Panc1 (cell line): ENCODE data around the gene CAMSAP2. TPM values are rescaled to one million over a fixed set of nuclear protein-coding genes. Genes with fewer than 3 reads are reported as not detected.

ENCODE experiments used
- ATAC-seq: fragments of 200-7000 bp; cut with Tn5 transposase; 2 replicates; pipeline ENCODE4 v1.9.1; 2020; ENCODE audit warnings: mild to moderate bottlenecking, moderate library complexity
- BruUV-seq: library from RNA; stranded (reverse); fragments of 400-500 nt; replicated peaks from 2 replicates; lab custom pipeline; 2021; lab: Mats Ljungman, UMichigan
- CTCF ChIA-PET: fragments of 300-600 bp; sonication (Branson Sonifier 250); formaldehyde crosslinking; loops from one replicate; lab custom pipeline; 2022; ENCODE audit warnings: antibody characterized with exemption; lab: Charles Lee
- POLR2A ChIA-PET: fragments of 300-600 bp; sonication (Branson Sonifier 250); formaldehyde crosslinking; loops from one replicate; lab custom pipeline; 2022; ENCODE audit warnings: antibody characterized with exemption; lab: Charles Lee
- DNase-seq: peaks from one replicate; pipeline ENCODE4 v3.0.0-alpha.2; 2010; ENCODE audit warnings: low read depth, low spot score
- H3K27ac ChIP-seq: 2 replicates; pipeline ENCODE4 v1.5.1; 2011; ENCODE audit warnings: mild to moderate bottlenecking, low read length, inconsistent platforms
- H3K27me3 ChIP-seq: fragments of 200-500 bp; sonication (Bioruptor generic); 2 replicates; pipeline ENCODE4 v1.6.0; 2014; ENCODE audit warnings: low read length, inconsistent platforms; ENCODE audit not compliant: control insufficient read depth, insufficient read depth
- H3K36me3 ChIP-seq: fragments of 200-500 bp; sonication (Bioruptor generic); 2 replicates; pipeline ENCODE4 v1.5.1; 2014; ENCODE audit warnings: inconsistent platforms, mild to moderate bottlenecking, low read length, moderate library complexity; ENCODE audit not compliant: control insufficient read depth, insufficient read depth
- H3K4me1 ChIP-seq: 2 replicates; pipeline ENCODE4 v1.5.1; 2011; ENCODE audit warnings: inconsistent platforms, mild to moderate bottlenecking, low read length, moderate library complexity; ENCODE audit not compliant: control insufficient read depth, insufficient read depth
- H3K4me3 ChIP-seq, 2 experiments: 2 replicates each; pipeline ENCODE4 v1.5.1; 2011 to 2012; ENCODE audit warnings: low read depth in 2 of 2, low read length in 2 of 2, mild to moderate bottlenecking in 2 of 2, inconsistent platforms in 1 of 2, moderate library complexity in 1 of 2
- H3K9me3 ChIP-seq: fragments of 200-500 bp; sonication (Bioruptor generic); 2 replicates; pipeline ENCODE4 v1.5.1; 2014; ENCODE audit warnings: low read depth, mild to moderate bottlenecking, inconsistent platforms, low read length, moderate library complexity; ENCODE audit not compliant: control insufficient read depth, insufficient read depth
- POLR2AphosphoS5 ChIP-seq: IDR thresholded peaks from 2 replicates; pipeline ENCODE4 v1.6.1; 2012; ENCODE audit warnings: mild to moderate bottlenecking, low read depth, low read length, moderate library complexity
- SIN3A ChIP-seq: IDR thresholded peaks from 2 replicates; pipeline ENCODE4 v1.6.1; 2012; ENCODE audit warnings: low read depth, mild to moderate bottlenecking, low read length, moderate library complexity, borderline replicate concordance; ENCODE audit not compliant: insufficient read depth
- TCF7L2 ChIP-seq: IDR thresholded peaks from 2 replicates; pipeline ENCODE4 v1.6.1; 2011; ENCODE audit warnings: mild to moderate bottlenecking, low read depth, low read length, inconsistent platforms
- in situ Hi-C: cut with HindIII; loops from 2 replicates; pipeline ENCODE4 v1.10.0; 2016; ENCODE audit warnings: low sequenced_read_pairs, low pct_unique_long_range_greater_than_20kb
- intact Hi-C: fragments of 100-400 bp; cut with micrococcal nuclease; formaldehyde crosslinking; loops from one replicate; pipeline ENCODE4 v1.10.0; 2022; ENCODE audit not compliant: unreplicated experiment
- total RNA-seq: library from RNA; stranded (reverse); gene quantifications from one replicate; pipeline ENCODE4 v1.2.1, GENCODE V29; 2021; ENCODE audit not compliant: unreplicated experiment
- TF ChIP-seq, protein P1 (sequence below): fragments of 450-650 bp; IDR thresholded peaks from 2 replicates; pipeline ENCODE4 v1.5.1; 2017; ENCODE audit warnings: mild to moderate bottlenecking
- TF ChIP-seq, protein P2 (sequence below), 2 experiments: IDR thresholded peaks; 2 replicates each; pipeline ENCODE4 v1.6.1; 2011 to 2012; ENCODE audit warnings: low read depth in 2 of 2, control low read depth in 1 of 2, low read length in 1 of 2, mild to moderate bottlenecking in 1 of 2, moderate library complexity in 1 of 2; ENCODE audit not compliant: insufficient read depth in 1 of 2

The CAMSAP2 gene
- total RNA-seq, 1 experiment from 2014 or later, result 40.1 TPM

DNA sequence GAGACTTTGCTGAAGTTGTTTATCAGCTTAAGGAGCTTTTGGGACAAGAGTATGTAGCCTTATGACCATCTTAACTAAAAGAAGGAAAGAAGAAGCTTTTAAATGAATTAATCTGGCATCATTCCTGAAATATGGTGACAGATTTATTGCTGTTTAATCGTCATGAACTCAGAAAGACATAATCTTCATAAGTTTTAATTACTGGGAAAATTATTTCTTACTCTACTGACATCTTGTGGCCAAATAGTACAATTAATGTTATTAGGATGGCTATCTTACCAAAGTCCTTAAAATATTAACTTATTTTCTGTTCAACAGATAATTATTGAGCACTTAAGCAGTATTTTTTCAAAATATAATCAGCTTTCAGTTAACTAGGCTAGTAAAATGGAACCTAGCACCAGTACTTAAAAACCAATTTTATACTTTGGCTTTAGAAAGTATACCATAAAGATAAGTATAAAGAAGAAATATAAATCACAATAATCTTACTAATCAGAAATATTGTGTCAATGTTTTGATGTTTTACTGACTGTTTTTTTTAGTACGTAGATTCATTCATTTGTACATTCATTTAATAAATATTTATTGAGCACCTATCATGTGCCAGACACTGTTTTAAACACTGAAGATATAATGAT lies 99.4 kb downstream of the CAMSAP2 start:
- Histone ChIP-seq H3K4me3 (no peak overlapping the region), H3K4me1 (no peaks in the 10 kb centered on the region), H3K36me3 (peaks cover 5% of the 10 kb centered on the region; the same call in 1 of the 2 replicates), H3K9me3 (no peaks in the 10 kb centered on the region), H3K27ac (no peak overlapping the region), H3K27me3 (no peaks in the 10 kb centered on the region)
- ChIA-PET CTCF (no interaction called here), POLR2A (no interaction called here)
- TF ChIP-seq, protein P1, sequence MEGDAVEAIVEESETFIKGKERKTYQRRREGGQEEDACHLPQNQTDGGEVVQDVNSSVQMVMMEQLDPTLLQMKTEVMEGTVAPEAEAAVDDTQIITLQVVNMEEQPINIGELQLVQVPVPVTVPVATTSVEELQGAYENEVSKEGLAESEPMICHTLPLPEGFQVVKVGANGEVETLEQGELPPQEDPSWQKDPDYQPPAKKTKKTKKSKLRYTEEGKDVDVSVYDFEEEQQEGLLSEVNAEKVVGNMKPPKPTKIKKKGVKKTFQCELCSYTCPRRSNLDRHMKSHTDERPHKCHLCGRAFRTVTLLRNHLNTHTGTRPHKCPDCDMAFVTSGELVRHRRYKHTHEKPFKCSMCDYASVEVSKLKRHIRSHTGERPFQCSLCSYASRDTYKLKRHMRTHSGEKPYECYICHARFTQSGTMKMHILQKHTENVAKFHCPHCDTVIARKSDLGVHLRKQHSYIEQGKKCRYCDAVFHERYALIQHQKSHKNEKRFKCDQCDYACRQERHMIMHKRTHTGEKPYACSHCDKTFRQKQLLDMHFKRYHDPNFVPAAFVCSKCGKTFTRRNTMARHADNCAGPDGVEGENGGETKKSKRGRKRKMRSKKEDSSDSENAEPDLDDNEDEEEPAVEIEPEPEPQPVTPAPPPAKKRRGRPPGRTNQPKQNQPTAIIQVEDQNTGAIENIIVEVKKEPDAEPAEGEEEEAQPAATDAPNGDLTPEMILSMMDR, result peak; percentile 43; the same call in 1 of the 2 replicates
- TF ChIP-seq TCF7L2 (no peak), POLR2AphosphoS5 (no peak)
- in situ Hi-C loops, result no loop called here
- intact Hi-C loops, result loop anchor here (10.0 kb wide), 1 partner anchor 213 kb away; the partner anchor contains the start of gene KIF14
- DNase-seq (no peak), ATAC-seq (no peak)
- BruUV-seq, result no TSS peak

DNA sequence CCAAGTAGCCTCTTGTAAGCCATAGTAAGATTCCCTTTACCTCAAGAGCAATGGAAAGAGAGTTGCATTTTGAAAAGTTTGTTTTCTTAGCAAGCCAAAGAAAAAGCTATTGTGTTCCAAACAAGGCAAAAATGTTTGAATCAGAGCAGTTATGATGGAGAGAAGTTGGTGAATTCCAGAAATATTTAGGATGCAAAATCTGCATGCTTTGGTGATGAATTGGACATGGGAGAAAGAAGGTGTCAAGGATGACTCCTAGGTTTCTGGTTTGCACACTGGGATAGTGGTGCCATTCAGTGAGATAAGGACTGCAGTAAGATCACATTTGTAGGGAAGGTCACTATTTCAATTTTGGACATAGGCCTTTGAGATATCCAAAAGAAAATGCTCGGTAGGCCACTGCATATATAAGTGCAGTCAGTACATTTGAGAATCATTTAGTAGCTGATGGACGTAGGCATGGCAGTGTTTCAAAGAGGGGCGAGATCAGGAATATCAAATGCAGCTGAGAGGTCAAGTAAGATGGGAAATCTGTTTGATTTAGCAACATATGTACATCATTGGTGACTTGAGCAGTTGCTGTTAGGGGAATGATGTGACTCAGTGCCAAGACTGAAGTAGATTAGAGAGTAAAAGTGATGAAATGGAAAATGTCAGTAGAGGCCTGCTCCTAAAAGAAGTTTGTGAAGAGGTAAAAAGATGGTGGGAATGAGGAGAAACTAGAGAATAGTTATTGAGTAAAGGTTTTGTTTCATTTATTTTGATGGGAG lies 100.2 kb downstream of the CAMSAP2 start:
- TF ChIP-seq SIN3A (no peak), TCF7L2 (no peak), POLR2AphosphoS5 (no peak)
- TF ChIP-seq, protein P1, result no peak
- TF ChIP-seq, protein P2, sequence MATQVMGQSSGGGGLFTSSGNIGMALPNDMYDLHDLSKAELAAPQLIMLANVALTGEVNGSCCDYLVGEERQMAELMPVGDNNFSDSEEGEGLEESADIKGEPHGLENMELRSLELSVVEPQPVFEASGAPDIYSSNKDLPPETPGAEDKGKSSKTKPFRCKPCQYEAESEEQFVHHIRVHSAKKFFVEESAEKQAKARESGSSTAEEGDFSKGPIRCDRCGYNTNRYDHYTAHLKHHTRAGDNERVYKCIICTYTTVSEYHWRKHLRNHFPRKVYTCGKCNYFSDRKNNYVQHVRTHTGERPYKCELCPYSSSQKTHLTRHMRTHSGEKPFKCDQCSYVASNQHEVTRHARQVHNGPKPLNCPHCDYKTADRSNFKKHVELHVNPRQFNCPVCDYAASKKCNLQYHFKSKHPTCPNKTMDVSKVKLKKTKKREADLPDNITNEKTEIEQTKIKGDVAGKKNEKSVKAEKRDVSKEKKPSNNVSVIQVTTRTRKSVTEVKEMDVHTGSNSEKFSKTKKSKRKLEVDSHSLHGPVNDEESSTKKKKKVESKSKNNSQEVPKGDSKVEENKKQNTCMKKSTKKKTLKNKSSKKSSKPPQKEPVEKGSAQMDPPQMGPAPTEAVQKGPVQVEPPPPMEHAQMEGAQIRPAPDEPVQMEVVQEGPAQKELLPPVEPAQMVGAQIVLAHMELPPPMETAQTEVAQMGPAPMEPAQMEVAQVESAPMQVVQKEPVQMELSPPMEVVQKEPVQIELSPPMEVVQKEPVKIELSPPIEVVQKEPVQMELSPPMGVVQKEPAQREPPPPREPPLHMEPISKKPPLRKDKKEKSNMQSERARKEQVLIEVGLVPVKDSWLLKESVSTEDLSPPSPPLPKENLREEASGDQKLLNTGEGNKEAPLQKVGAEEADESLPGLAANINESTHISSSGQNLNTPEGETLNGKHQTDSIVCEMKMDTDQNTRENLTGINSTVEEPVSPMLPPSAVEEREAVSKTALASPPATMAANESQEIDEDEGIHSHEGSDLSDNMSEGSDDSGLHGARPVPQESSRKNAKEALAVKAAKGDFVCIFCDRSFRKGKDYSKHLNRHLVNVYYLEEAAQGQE (IDR thresholded peaks at IDR 0.05; ENCODE audit: insufficient read depth in 1 of 2, low read depth in 2 of 2, low read length in 1 of 2), result no peak

More for the DNA sequence above, 100.2 kb downstream of the CAMSAP2 start:
- BruUV-seq, result no TSS peak
- no peaks in the 10 kb centered on the region for H3K9me3 ChIP-seq
- no peak overlapping the region for H3K4me3 ChIP-seq
- intact Hi-C loops, result loop anchor here (10.0 kb wide), 1 partner anchor 214 kb away; the partner anchor contains the start of gene KIF14
- DNase-seq (no peak), ATAC-seq (no peak)
- no peaks in the 10 kb centered on the region for H3K27me3 ChIP-seq
- ChIA-PET CTCF (no interaction called here), POLR2A (no interaction called here)
- no peaks in the 10 kb centered on the region for H3K4me1 ChIP-seq
- in situ Hi-C loops, result no loop called here
- H3K27ac ChIP-seq, result no peak overlapping the region
- peaks cover 5% of the 10 kb centered on the region; the same call in 1 of the 2 replicates for H3K36me3 ChIP-seq
